ENCODE measurements around the gene GABRG2.
"Not testable (repeated sequence)": the region's sequence is repeated elsewhere in the genome, so short reads cannot be mapped to it uniquely, and the experiment has no call there.

The GABRG2 gene

GRCh38 chr5:162067655-162068411 lies at the start of gene GABRG2:
TSS of gene GABRG2 (plus strand) at chr5:162067773. CDS start at chr5:162068000, 227 bp downstream.
- no peak within 1 kb of the TSS for H3K4me3 ChIP-seq (ENCODE audit: low read depth, low read length)
- in situ Hi-C loops (cut with HindIII; ENCODE audit: low sequenced_read_pairs), result no loop called here
- TF ChIP-seq CTCF (IDR thresholded peaks at IDR 0.05; ENCODE audit: low read depth, low read length), result no peak
- no peak for DNase-seq (ENCODE audit: low read depth, low spot score)

GRCh38 chr5:162025312-162025711 lies 42.3 kb upstream of the GABRG2 start:
- H3K4me3 ChIP-seq (ENCODE audit: low read depth, low read length), result no peak overlapping the region
- TF ChIP-seq CTCF (IDR thresholded peaks at IDR 0.05; ENCODE audit: low read depth, low read length), result no peak
- DNase-seq (ENCODE audit: low read depth, low spot score), result no peak
- in situ Hi-C loops (cut with HindIII; ENCODE audit: low sequenced_read_pairs), result no loop called here

GRCh38 chr5:162026803-162027202 lies 40.8 kb upstream of the GABRG2 start:
- in situ Hi-C loops (cut with HindIII; ENCODE audit: low sequenced_read_pairs), result no loop called here

GRCh38 chr5:162037431-162037830 lies 30.1 kb upstream of the GABRG2 start:
- no peak for TF ChIP-seq CTCF (IDR thresholded peaks at IDR 0.05; ENCODE audit: low read depth, low read length)
- in situ Hi-C loops (cut with HindIII; ENCODE audit: low sequenced_read_pairs), result no loop called here
- H3K4me3 ChIP-seq (ENCODE audit: low read depth, low read length), result no peak overlapping the region
- DNase-seq (ENCODE audit: low read depth, low spot score), result no peak

More at GRCh38 chr5:162026803-162027202, 40.8 kb upstream of the GABRG2 start:
- no peak for DNase-seq (ENCODE audit: low read depth, low spot score)
- H3K4me3 ChIP-seq (ENCODE audit: low read depth, low read length), result no peak overlapping the region
- no peak for TF ChIP-seq CTCF (IDR thresholded peaks at IDR 0.05; ENCODE audit: low read depth, low read length)

GRCh38 chr5:162047279-162047678 lies 20.3 kb upstream of the GABRG2 start:
- no peak overlapping the region for H3K4me3 ChIP-seq (ENCODE audit: low read depth, low read length)
- no peak for DNase-seq (ENCODE audit: low read depth, low spot score)
- TF ChIP-seq CTCF (IDR thresholded peaks at IDR 0.05; ENCODE audit: low read depth, low read length), result no peak
- in situ Hi-C loops (cut with HindIII; ENCODE audit: low sequenced_read_pairs), result no loop called here

- no peak for TF ChIP-seq CTCF (IDR thresholded peaks at IDR 0.05; ENCODE audit: low read depth, low read length)
- no peak for DNase-seq (ENCODE audit: low read depth, low spot score)
- H3K4me3 ChIP-seq (ENCODE audit: low read depth, low read length), result no peak overlapping the region
- in situ Hi-C loops (cut with HindIII; ENCODE audit: low sequenced_read_pairs), result no loop called here
Measured at GRCh38 chr5:162052676-162053075, 14.9 kb upstream of the GABRG2 start.

GRCh38 chr5:162055095-162055494 lies 12.5 kb upstream of the GABRG2 start:
- H3K4me3 ChIP-seq (ENCODE audit: low read depth, low read length); DNase-seq (ENCODE audit: low read depth, low spot score); in situ Hi-C loops (cut with HindIII; ENCODE audit: low sequenced_read_pairs): not testable (repeated sequence)

All from astrocyte of the spinal cord (primary cell).